ENCODE data around the gene NECTIN2.

DNA sequence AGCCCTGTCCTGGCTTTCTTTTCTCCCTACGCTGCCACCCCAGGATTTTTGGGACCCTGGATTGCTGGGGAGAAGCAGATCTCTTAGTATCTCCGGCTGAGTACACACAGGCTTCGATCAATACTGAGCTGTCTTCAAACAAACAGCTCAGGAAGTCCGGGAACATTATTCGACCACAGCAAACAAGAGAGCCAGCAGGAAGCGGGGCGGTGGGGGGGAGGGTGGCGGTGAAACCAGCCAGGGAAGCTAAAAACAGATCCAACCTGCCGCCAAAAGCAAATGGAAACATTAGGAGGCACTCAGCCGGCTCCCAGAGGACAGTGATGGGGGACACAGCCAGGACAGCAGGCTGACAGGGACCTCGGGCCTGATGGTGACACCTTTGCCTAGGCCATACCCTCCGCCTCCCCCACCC lies 49.4 kb upstream of the NECTIN2 start:
- TF ChIP-seq, protein P1, sequence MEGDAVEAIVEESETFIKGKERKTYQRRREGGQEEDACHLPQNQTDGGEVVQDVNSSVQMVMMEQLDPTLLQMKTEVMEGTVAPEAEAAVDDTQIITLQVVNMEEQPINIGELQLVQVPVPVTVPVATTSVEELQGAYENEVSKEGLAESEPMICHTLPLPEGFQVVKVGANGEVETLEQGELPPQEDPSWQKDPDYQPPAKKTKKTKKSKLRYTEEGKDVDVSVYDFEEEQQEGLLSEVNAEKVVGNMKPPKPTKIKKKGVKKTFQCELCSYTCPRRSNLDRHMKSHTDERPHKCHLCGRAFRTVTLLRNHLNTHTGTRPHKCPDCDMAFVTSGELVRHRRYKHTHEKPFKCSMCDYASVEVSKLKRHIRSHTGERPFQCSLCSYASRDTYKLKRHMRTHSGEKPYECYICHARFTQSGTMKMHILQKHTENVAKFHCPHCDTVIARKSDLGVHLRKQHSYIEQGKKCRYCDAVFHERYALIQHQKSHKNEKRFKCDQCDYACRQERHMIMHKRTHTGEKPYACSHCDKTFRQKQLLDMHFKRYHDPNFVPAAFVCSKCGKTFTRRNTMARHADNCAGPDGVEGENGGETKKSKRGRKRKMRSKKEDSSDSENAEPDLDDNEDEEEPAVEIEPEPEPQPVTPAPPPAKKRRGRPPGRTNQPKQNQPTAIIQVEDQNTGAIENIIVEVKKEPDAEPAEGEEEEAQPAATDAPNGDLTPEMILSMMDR (IDR thresholded peaks at IDR 0.05; ENCODE audit: low read length), result no peak
- no peak for TF ChIP-seq EZH2 (optimal IDR thresholded peaks at IDR 0.05; ENCODE audit: low read depth, low read length)
